Adipocyte (in vitro differentiated cells): ENCODE results near the gene SULT1A1.

Experiments
- DNase-seq: peaks from one replicate; pipeline ENCODE4 v3.0.0-alpha.2; 2015; ENCODE audit warnings: low read depth
- H3K27me3 ChIP-seq: replicated peaks from 2 replicates; pipeline ENCODE4 v1.7.0; 2013; ENCODE audit warnings: mild to moderate bottlenecking, low read length, moderate library complexity; ENCODE audit not compliant: control insufficient read depth, insufficient read depth
- H3K36me3 ChIP-seq: 2 replicates; pipeline ENCODE4 v1.7.0; 2013; ENCODE audit warnings: low read length, mild to moderate bottlenecking, moderate library complexity; ENCODE audit not compliant: control insufficient read depth, insufficient read depth, severe bottlenecking
- H3K4me1 ChIP-seq: 2 replicates; pipeline ENCODE4 v1.7.0; 2013; ENCODE audit warnings: mild to moderate bottlenecking, low read length, moderate library complexity; ENCODE audit not compliant: control insufficient read depth, insufficient read depth
- H3K4me3 ChIP-seq: 2 replicates; pipeline ENCODE4 v1.7.0; 2013; ENCODE audit warnings: mild to moderate bottlenecking, low read length, moderate library complexity
- H3K9ac ChIP-seq: 2 replicates; pipeline ENCODE4 v1.7.0; 2013; ENCODE audit warnings: mild to moderate bottlenecking, low read length, moderate library complexity
- H3K9me3 ChIP-seq: 2 replicates; pipeline ENCODE4 v1.7.0; 2013; ENCODE audit warnings: mild to moderate bottlenecking, low read length, moderate library complexity; ENCODE audit not compliant: control insufficient read depth

Gene SULT1A1

GRCh38 chr16:28587386-28587785, 22.5 kb downstream of the SULT1A1 start:
- Histone ChIP-seq H3K36me3 (peaks cover 47% of the 10 kb centered on the region), H3K4me3 (no peak overlapping the region), H3K9ac (no peak overlapping the region), H3K4me1 (no peaks in the 10 kb centered on the region), H3K27me3 (no peaks in the 10 kb centered on the region), H3K9me3 (no peaks in the 10 kb centered on the region)
- no peak for DNase-seq

GRCh38 chr16:28586466-28586865, 23.4 kb downstream of the SULT1A1 start:
- Histone ChIP-seq H3K9me3 (no peaks in the 10 kb centered on the region), H3K9ac (no peak overlapping the region), H3K4me3 (no peak overlapping the region), H3K36me3 (peaks cover 52% of the 10 kb centered on the region), H3K4me1 (no peaks in the 10 kb centered on the region), H3K27me3 (no peaks in the 10 kb centered on the region)
- peak; percentile 35 for DNase-seq

DNA sequence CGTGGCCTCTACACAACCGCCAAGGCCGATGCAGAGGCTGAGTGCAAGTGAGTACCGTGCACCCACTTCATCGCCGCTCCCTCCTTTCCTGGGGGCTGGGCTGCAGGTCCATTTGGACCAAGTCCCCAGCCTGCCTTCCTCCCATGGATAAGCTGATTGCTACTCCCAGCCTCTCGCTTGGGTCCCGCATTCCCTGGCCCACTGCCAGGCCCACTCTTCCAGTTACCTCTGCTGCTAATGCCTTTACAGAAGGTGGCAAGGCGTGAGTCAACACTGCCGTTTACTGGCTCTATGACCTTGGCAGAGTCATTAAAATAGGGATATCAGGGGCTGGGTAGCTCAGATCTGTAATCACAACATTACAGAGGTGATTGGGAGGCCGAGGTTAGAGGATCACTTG, 24.2 kb downstream of the SULT1A1 start:
- Histone ChIP-seq H3K9me3 (no peaks in the 10 kb centered on the region), H3K36me3 (peaks cover 48% of the 10 kb centered on the region), H3K4me3 (no peak overlapping the region), H3K27me3 (no peaks in the 10 kb centered on the region), H3K4me1 (no peaks in the 10 kb centered on the region), H3K9ac (no peak overlapping the region)
- DNase-seq, result no peak

DNA sequence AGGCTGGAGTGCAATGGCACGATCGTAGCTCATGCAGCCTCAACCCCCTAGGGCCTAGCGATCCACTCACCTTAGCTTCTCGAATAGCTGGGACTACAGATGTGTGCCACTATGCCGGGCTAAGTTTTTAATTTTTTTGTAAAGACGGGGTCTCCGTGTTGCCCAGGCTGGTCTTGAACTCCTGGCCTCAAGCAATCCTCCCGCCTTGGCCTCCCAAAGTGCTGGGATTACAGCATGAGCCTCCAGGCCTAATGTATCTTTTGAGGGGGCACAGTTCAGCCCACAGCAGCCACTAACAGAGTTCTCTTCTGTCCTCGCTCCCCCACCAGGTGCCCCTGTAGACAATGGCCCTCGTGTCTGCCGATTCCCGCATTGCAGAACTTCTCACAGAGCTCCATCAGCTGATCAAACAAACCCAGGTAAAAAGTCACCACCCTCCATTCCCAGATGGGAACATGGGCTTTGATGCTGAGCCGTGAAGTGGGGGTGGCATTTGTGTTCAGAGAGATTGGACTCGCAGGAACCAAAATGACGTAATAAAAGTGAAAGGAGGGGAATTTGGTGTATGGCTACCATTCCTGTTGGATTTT, 29.0 kb downstream of the SULT1A1 start:
- no peaks in the 10 kb centered on the region for H3K27me3 ChIP-seq
- H3K4me1 ChIP-seq, result no peaks in the 10 kb centered on the region
- H3K9ac ChIP-seq, result no peak overlapping the region
- no peak overlapping the region for H3K4me3 ChIP-seq
- DNase-seq, result no peak
- no peaks in the 10 kb centered on the region for H3K9me3 ChIP-seq
- H3K36me3 ChIP-seq, result peaks cover 29% of the 10 kb centered on the region

DNA sequence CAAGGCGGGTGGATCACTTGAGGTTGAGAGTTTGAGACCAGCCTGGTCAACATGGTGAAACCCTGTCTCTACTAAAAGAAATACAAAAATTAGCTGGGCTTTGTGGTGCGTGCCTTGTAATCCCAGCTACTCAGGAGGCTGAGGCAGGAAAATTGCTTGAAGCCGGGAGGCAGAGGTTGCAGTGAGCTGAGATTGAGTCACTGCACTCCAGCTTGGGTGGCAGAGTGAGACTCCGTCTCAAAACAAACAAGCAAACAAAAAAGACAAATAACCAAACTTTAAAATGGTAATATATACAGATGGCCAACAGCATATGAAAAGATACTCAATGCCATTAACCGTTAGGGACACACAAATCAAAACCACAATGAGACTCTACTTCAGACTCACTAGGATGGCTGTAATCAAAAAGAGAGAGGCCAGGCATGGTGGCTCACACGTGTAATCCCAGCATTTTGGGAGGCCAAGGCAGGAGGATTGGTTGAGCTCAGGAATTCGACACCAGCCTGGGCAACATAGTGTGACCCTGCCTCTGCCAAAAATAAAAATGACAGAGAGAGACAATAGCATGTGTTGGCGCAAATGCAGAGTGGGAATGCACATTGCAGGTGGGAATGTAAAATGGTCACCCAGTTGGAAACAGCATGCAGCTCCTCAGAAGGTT, 34.3 kb downstream of the SULT1A1 start:
- H3K9ac ChIP-seq, result no peak overlapping the region
- no peak for DNase-seq
- H3K9me3 ChIP-seq, result no peaks in the 10 kb centered on the region
- H3K4me3 ChIP-seq, result no peak overlapping the region
- peaks cover 9% of the 10 kb centered on the region for H3K4me1 ChIP-seq
- no peaks in the 10 kb centered on the region for H3K36me3 ChIP-seq
- H3K27me3 ChIP-seq, result no peaks in the 10 kb centered on the region

- no peaks in the 10 kb centered on the region for H3K36me3 ChIP-seq
- H3K9ac ChIP-seq, result no peak overlapping the region
- H3K4me3 ChIP-seq, result no peak overlapping the region
- no peaks in the 10 kb centered on the region for H3K9me3 ChIP-seq
- no peak for DNase-seq
- H3K27me3 ChIP-seq, result no peaks in the 10 kb centered on the region
- H3K4me1 ChIP-seq, result peaks cover 9% of the 10 kb centered on the region
Observed at GRCh38 chr16:28574925-28575324, 34.9 kb downstream of the SULT1A1 start.

- Histone ChIP-seq H3K4me1 (peaks cover 12% of the 10 kb centered on the region), H3K27me3 (no peaks in the 10 kb centered on the region), H3K36me3 (no peaks in the 10 kb centered on the region), H3K9me3 (no peaks in the 10 kb centered on the region), H3K9ac (no peak overlapping the region), H3K4me3 (no peak overlapping the region)
- no peak for DNase-seq
Observed at GRCh38 chr16:28573738-28574718, 35.8 kb downstream of the SULT1A1 start.

DNA sequence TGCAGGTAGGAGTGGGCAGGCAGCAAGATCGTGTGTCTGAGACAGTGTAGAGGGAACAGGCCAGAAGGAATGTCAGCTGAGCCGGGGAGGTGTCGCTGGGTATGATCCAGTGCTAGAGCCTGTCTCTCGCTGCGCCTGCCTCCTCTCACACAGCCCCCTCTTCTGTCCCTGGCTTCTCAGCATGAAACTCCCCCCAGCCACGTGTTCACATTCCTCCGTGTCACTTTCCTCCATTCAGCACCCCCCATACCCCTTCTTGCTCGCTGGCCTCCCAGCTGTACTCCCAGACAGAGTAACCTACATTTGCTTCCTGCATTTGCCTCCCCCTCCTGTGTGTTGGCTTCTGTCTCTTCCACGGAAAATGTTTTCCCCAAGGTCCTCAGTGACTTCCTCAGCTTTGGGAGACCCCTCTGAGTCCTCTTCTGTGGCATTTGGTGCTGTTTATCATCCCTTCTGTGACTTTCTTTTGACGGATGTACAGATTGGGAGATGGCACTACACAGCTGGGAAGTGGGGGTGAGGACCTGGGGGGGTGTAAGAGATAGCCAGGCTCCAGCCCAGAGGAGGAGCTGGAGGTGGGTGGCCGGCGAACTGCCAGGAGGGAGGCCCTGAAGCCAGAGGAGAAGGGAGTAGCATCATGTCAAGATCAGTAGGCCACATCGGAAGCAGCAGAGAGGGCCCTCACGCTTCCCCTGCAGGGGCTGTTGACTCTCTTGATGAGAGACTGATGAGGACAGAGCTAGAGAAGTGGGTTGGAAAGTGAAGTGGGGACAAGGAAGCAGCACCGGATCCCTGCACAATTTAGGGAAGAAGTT, 36.9 kb downstream of the SULT1A1 start:
- H3K9ac ChIP-seq, result no peak overlapping the region
- no peaks in the 10 kb centered on the region for H3K36me3 ChIP-seq
- peaks cover 14% of the 10 kb centered on the region for H3K4me1 ChIP-seq
- H3K27me3 ChIP-seq, result no peaks in the 10 kb centered on the region
- DNase-seq, result no peak
- no peak overlapping the region for H3K4me3 ChIP-seq
- no peaks in the 10 kb centered on the region for H3K9me3 ChIP-seq

GRCh38 chr16:28569968-28570752, 39.7 kb downstream of the SULT1A1 start:
- peaks cover 7% of the 10 kb centered on the region for H3K9me3 ChIP-seq
- H3K4me3 ChIP-seq, result no peak overlapping the region
- H3K9ac ChIP-seq, result no peak overlapping the region
- DNase-seq, result no peak
- H3K36me3 ChIP-seq, result no peaks in the 10 kb centered on the region
- no peaks in the 10 kb centered on the region for H3K27me3 ChIP-seq
- H3K4me1 ChIP-seq, result peaks cover 14% of the 10 kb centered on the region

GRCh38 chr16:28569021-28569420, 40.8 kb downstream of the SULT1A1 start:
- peaks cover 7% of the 10 kb centered on the region for H3K9me3 ChIP-seq
- no peaks in the 10 kb centered on the region for H3K27me3 ChIP-seq
- peaks cover 14% of the 10 kb centered on the region for H3K4me1 ChIP-seq
- no peaks in the 10 kb centered on the region for H3K36me3 ChIP-seq
- H3K4me3 ChIP-seq, result no peak overlapping the region
- H3K9ac ChIP-seq, result no peak overlapping the region
- peak; percentile 24 for DNase-seq
